Prostate gland (tissue), 2 donors: ENCODE results near the gene NFE2L3.

Source experiments
- CTCF ChIP-seq, 4 experiments: fragments of 200-600 bp in 2 of 4; fragments of 450-650 bp in 2 of 4; sonication (generic) in 2 of 4; IDR thresholded peaks; 1 replicate in 3 of 4; 2 replicates in 1 of 4; pipeline ENCODE4 v1.5.1; 2016 to 2019; ENCODE audit warnings: antibody characterized with exemption in 4 of 4, mild to moderate bottlenecking in 2 of 4, moderate library complexity in 2 of 4
- POLR2A ChIP-seq: fragments of 450-650 bp; IDR thresholded peaks from one replicate; pipeline ENCODE4 v1.6.1; 2016; ENCODE audit warnings: antibody characterized with exemption, mild to moderate bottlenecking

- TF ChIP-seq CTCF (IDR thresholded peaks at IDR 0.05) = no peak
- no peak for TF ChIP-seq POLR2A
Measured at GRCh38 chr7:26160896-26161295, 8.9 kb downstream of the NFE2L3 start.
